Epidermal melanocyte (primary cell): Measurements from ENCODE around the gene SNTN.

ENCODE experiments used
- DNase-seq: peaks from one replicate; pipeline ENCODE4 v3.0.0; 2011; ENCODE audit warnings: low spot score; ENCODE audit not compliant: insufficient read length

Gene SNTN

GRCh38 chr3:63673111-63673510, 20.6 kb downstream of the SNTN start:
- no peak for DNase-seq

- DNase-seq, result no peak
Measured at GRCh38 chr3:63674586-63674985, 22.1 kb downstream of the SNTN start.

GRCh38 chr3:63679186-63679585, 26.7 kb downstream of the SNTN start:
- no peak for DNase-seq

- no peak for DNase-seq
Measured at GRCh38 chr3:63684081-63684480, 31.6 kb downstream of the SNTN start.

- no peak for DNase-seq
Measured at GRCh38 chr3:63685340-63685739, 32.9 kb downstream of the SNTN start.

GRCh38 chr3:63687278-63688225, 35.1 kb downstream of the SNTN start:
- no peak for DNase-seq

GRCh38 chr3:63689285-63689684, 36.8 kb downstream of the SNTN start:
- no peak for DNase-seq

- DNase-seq, result no peak
Measured at GRCh38 chr3:63693351-63693750, 40.9 kb downstream of the SNTN start.

- DNase-seq, result no peak
Measured at GRCh38 chr3:63705092-63705645, 52.7 kb downstream of the SNTN start.

- no peak for DNase-seq
Measured at GRCh38 chr3:63706321-63707085, 54.0 kb downstream of the SNTN start.

- no peak for DNase-seq
Measured at GRCh38 chr3:63707731-63708130, 55.3 kb downstream of the SNTN start.

- no peak for DNase-seq
Measured at GRCh38 chr3:63709576-63709975, 57.1 kb downstream of the SNTN start.
